Parathyroid adenoma (tissue), 2 donors: Measurements from ENCODE around the gene CHCHD1.

Source experiments
- H2AFZ ChIP-seq: fragments of 300-600 bp; sonication (generic); one replicate; pipeline ENCODE4 v1.7.0; 2017; ENCODE audit warnings: antibody characterized with exemption, mild to moderate bottlenecking
- H3K27ac ChIP-seq: fragments of 300-600 bp; sonication (generic); one replicate; pipeline ENCODE4 v1.7.0; 2017
- H3K27me3 ChIP-seq: fragments of 300-600 bp; sonication (generic); one replicate; pipeline ENCODE4 v1.7.0; 2017; ENCODE audit warnings: low read length; ENCODE audit not compliant: control insufficient read depth, insufficient read depth
- H3K36me3 ChIP-seq: fragments of 300-600 bp; sonication (generic); one replicate; pipeline ENCODE4 v1.7.0; 2017; ENCODE audit warnings: low read length; ENCODE audit not compliant: control insufficient read depth, insufficient read depth
- H3K4me1 ChIP-seq: fragments of 300-600 bp; sonication (generic); one replicate; pipeline ENCODE4 v1.7.0; 2017; ENCODE audit warnings: control low read depth
- H3K4me2 ChIP-seq: fragments of 300-600 bp; sonication (generic); one replicate; pipeline ENCODE4 v1.7.0; 2017; ENCODE audit warnings: low read length
- H3K4me3 ChIP-seq: fragments of 300-600 bp; sonication (generic); one replicate; pipeline ENCODE4 v1.7.0; 2017; ENCODE audit warnings: low read depth, low read length
- H3K79me2 ChIP-seq: fragments of 300-600 bp; sonication (generic); one replicate; pipeline ENCODE4 v1.7.0; 2017; ENCODE audit warnings: control low read depth
- H3K9ac ChIP-seq: fragments of 300-600 bp; sonication (generic); one replicate; pipeline ENCODE4 v1.7.0; 2017; ENCODE audit warnings: mild to moderate bottlenecking
- H3K9me3 ChIP-seq: fragments of 300-600 bp; sonication (generic); one replicate; pipeline ENCODE4 v1.7.0; 2017; ENCODE audit warnings: low read length; ENCODE audit not compliant: control insufficient read depth
- CTCF ChIP-seq: fragments of 300-600 bp; sonication (generic); IDR thresholded peaks from one replicate; pipeline ENCODE4 v1.7.0; 2017; ENCODE audit warnings: antibody characterized with exemption, mild to moderate bottlenecking
- donor health status: primary hyperparathyroidism.

CHCHD1 gene

GRCh38 chr10:73800560-73801252, 18.9 kb downstream of the CHCHD1 start:
- no peak overlapping the region for H3K4me3 ChIP-seq
- no peak overlapping the region for H3K4me2 ChIP-seq
- no peaks in the 10 kb centered on the region for H3K27me3 ChIP-seq
- TF ChIP-seq CTCF: no peak
- no peaks in the 10 kb centered on the region for H3K79me2 ChIP-seq
- H2AFZ ChIP-seq: no peak overlapping the region
- H3K9ac ChIP-seq: no peak overlapping the region
- H3K4me1 ChIP-seq: no peaks in the 10 kb centered on the region
- no peaks in the 10 kb centered on the region for H3K9me3 ChIP-seq
- H3K27ac ChIP-seq: no peak overlapping the region
- no peaks in the 10 kb centered on the region for H3K36me3 ChIP-seq

- Histone ChIP-seq H3K4me1 (no peaks in the 10 kb centered on the region), H3K4me3 (no peak overlapping the region), H3K9me3 (no peaks in the 10 kb centered on the region), H3K9ac (no peak overlapping the region), H3K27me3 (no peaks in the 10 kb centered on the region), H3K4me2 (no peak overlapping the region), H3K36me3 (no peaks in the 10 kb centered on the region), H2AFZ (no peak overlapping the region), H3K27ac (no peak overlapping the region), H3K79me2 (peaks cover 1% of the 10 kb centered on the region)
- no peak for TF ChIP-seq CTCF
These were observed 19.4 kb downstream of the CHCHD1 start for GRCh38 chr10:73801253-73801590.

GRCh38 chr10:73802276-73802991, 20.6 kb downstream of the CHCHD1 start:
- no peak overlapping the region for H2AFZ ChIP-seq
- no peak overlapping the region for H3K4me3 ChIP-seq
- H3K27me3 ChIP-seq: no peaks in the 10 kb centered on the region
- peaks cover 5% of the 10 kb centered on the region for H3K4me1 ChIP-seq
- no peak overlapping the region for H3K27ac ChIP-seq
- H3K36me3 ChIP-seq: no peaks in the 10 kb centered on the region
- H3K4me2 ChIP-seq: no peak overlapping the region
- H3K79me2 ChIP-seq: peaks cover 10% of the 10 kb centered on the region
- H3K9me3 ChIP-seq: no peaks in the 10 kb centered on the region
- TF ChIP-seq CTCF: no peak
- no peak overlapping the region for H3K9ac ChIP-seq

DNA sequence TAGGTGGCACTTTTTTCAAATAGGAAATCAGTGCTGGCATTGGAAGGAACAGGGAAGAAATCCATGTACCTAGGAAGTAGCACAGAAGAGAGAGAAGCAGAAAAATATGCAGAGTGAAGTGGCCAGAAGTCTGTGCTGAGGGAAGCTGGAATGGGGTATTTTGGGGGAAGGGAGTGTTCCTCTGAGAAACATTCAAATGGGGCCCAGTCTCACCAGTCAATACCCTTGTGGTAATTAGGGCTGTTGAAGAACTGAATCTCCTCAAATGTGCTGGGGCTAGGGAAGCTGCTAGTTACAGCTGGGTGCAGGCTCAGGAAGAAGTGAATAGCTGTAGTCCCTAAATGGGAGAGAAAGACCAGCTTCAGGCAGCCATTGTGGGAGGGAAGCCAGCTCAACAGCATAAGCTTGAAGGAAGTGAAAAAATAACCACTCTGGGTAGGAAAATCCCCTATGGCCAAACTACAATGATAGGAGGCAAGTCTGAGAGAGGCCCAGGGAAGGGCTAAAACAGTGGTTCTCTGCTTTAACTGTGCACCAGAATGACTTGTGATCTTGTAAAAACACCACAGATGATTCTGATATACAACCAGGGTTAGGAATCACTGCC, 21.9 kb downstream of the CHCHD1 start:
- no peak overlapping the region for H3K4me3 ChIP-seq
- TF ChIP-seq CTCF: no peak
- no peaks in the 10 kb centered on the region for H3K27me3 ChIP-seq
- H3K4me1 ChIP-seq: peaks cover 6% of the 10 kb centered on the region
- no peak overlapping the region for H3K4me2 ChIP-seq
- H3K79me2 ChIP-seq: peaks cover 12% of the 10 kb centered on the region
- no peaks in the 10 kb centered on the region for H3K9me3 ChIP-seq
- H3K9ac ChIP-seq: no peak overlapping the region
- H3K27ac ChIP-seq: no peak overlapping the region
- H3K36me3 ChIP-seq: no peaks in the 10 kb centered on the region
- H2AFZ ChIP-seq: no peak overlapping the region
